D341Med (cell line): Measurements from ENCODE around the gene CCR3.
A peak's percentile ranks its signal among the peaks of the same experiment; 100 is the strongest.

Experiments
- DNase-seq: peaks from one replicate; pipeline ENCODE4 v3.0.0; 2012; ENCODE audit warnings: low spot score

Gene CCR3

DNA sequence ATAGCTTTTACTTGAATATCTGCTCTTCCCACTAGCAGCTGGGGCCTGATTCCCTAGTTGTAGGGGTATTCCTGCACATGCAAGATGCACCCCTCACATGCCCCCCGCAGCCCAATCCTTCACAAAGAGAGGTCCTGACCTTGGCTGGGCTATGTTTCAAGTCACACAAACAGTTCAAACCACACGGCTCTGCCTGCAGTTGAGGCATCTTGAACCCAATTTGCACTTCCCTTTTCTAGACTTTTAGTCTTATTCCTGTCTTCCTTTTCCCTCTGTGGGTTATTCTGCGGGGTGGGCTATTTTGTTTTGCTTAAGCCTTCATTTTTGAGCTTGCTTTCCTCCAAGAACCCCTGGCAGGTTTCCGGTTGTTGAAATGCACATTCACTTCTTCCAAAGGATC lies 20.9 kb upstream of the CCR3 start:
- DNase-seq: no peak

DNA sequence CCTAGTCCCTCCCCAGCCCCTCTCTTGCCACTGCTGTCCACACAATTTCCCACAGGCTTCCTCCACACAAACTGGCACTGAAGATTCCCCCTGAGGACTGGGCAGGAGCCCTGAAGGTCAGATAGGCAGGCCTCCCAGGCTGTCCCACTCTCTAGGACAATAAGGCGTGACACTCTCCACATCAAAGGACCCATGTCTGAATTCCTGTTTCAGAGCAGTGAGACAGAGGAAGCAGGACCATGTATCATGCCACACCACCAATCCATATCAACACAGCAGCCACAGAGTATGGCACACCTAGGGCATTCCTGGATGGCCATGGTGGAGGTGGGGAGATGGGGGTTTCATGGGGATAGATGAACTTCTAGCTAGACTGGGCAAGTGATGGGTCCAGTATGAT lies 20.3 kb upstream of the CCR3 start:
- peak; percentile 3 for DNase-seq

- no peak for DNase-seq
Observed at GRCh38 chr3:46222435-46223161, 19.7 kb upstream of the CCR3 start.

DNA sequence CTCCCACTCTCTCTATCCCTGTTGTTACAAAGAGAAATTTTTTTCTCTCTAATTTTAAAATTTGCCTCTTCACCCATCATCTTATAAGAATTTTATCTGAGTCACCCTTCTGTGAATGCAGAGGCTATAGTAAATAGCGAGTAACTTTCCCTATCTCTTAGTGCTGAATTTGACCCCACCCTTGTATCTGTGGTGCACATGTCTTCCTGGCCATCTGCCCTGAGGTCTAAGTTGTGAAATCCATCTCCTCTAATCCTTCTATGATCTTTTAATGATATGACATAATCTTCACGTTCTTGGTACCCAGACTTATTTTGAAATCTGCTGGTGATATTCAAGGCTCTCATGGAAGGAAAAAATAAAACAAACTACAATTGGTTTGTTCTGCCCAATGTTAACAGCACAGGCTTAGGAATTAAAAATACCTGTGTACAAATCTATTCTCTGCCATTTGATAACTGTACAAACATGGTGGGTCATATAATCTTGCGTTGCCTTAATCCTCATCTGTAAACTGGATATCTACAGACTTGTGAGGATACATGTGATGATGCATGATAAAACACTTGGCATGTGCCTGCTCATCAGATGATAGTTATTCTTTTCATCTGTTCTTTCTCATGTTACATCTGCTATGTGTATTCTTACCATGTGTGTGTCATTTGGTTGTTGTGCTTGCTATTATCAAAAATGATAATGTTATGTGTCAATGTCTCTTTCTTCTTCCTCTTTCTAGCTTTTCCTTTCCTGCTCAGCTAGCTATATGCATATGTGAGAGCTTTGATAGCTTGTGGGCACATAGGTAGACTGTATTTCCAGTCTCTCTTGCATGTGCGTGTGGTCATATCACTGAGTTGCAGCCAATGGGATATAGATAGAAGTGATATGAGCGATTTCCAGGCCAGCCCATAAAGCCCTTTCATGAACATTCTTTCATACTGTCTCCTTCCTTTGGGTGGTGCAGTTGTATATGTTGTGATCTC lies 13.7 kb upstream of the CCR3 start:
- peak; percentile 0 for DNase-seq

- no peak for DNase-seq
Observed at GRCh38 chr3:46231323-46231722, 10.9 kb upstream of the CCR3 start.

DNA sequence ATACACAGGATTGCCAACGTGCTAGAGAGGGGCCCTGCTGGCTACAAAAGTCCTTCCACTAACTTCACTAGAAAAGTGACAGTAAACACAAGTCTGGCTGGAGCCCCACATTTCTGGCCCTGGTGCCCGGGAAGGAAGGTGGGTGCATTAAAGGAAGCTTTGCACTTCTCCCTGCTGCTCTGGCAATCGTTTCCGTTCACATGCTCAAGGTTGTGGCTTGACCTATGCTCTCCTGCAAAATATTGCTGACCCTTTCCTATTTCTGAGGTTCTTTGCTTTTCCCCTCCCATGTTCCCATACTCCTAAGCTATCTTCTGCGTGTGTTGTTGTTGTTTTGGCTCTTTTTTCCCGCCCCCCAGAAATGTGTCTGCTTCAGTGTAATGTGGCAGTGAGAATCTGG lies 9.1 kb upstream of the CCR3 start:
- no peak for DNase-seq

DNA sequence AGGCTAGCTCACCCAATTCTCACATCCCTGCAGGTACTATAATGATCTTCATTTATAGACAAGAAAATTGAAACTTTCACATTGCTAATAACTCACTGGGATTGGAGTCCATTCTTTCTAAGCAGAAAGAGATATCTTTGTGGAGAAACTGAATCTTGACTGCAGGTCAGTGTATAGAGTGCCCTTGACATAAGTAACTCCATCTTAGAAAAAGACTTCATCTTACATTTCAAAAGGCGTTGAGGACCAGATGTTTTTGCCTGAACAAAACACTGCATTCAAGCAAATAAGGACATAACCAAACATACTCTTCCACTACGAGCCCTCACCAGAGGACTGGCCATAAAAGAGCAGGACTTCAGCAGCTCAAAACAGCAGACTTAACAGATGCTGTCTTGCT lies 6.8 kb upstream of the CCR3 start:
- no peak for DNase-seq

DNA sequence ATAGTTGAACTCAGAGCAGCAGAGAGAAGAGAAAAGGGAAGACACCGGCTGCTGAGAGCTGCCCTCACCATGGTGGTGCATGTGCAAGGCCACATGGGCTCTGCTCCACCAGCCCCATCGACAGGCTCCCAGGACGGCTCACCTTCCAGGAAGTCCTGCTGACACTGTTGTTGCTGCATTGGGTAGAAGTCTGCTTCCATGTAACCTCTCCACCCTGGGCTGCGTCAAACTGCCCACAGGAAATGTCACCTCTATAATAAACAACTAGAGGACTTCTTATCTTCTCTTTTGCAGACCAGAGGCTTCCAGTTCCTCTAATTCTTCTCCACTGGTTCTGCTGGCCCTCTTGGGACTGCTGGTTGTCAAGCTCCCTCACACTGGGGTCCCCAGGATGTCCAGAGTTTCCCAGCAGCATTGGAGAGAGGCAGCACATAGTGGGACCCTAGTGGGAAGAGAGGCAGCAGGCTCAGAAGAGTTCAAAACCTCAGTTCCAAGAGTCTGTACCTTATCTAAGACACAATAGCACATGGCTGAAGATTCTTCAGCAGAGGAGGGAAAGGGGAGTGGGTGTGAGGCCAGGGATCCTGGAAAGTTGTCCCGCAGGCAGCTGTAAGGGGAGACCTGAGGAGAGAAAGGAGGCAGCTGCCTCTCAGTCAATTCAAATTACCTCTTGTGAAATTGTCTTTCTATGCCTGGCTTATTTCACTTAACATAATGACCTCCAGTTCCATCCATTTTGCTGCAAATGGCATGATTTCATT lies 5.8 kb upstream of the CCR3 start:
- DNase-seq: no peak

GRCh38 chr3:46238386-46238785 lies 3.9 kb upstream of the CCR3 start:
- DNase-seq: no peak

- DNase-seq: no peak
Observed at GRCh38 chr3:46239301-46239938, 2.8 kb upstream of the CCR3 start.

DNA sequence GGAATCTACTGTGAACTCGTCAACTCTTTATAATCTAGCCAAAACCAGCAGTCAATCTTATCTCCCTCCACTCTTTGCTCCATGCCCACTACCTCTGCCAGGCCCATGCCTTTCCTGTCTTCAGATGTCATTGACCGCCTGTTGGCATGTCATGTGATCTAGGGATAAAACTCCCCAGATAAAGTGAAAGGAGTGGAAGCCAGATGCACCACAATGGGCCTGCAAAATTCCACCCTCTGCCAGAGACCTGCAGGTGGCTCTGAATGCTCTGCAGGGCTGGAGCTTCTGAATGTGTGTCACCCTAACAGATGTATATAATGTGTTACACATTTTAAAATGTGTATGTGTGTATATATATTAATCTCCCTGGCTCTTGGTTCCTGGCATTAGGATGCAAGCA lies 2.3 kb upstream of the CCR3 start:
- no peak for DNase-seq

DNA sequence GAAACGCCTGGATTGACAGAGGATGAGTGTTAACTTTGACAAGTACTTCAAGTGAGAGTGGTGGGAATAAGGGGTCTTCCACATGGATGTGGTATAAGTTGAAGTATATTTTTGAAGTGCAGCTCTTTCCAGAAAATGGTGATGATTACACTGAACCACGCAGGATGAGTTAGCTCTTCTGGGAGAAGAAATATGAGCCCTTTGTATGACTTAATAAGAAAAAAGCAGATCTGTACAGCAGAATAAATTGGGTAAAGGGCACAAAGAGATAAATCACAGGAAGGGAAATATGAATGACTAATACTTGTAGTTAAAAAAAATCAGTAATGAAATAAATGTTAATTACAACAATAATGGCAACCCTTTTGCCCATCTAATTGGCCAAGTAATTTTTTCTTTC lies 1.3 kb downstream of the CCR3 start:
- no peak for DNase-seq

DNA sequence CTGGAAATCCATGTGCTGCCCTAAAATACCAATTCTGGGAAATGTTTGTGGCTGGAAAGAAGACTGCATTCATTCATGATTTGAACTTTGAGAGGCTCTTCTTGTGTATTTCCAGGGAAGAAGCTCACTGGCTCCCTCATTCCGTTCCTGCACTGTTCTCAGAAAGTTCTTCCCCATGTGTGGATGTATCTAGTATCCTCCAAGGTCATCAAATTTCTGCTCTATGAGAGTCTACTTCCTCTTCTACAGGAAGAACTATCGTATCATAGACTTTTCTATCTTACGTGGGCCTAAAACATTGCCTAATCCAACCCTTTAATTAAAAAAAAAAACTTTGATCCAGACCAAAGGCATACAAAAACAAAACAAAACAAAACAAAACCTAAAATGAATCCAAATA lies 2.9 kb downstream of the CCR3 start:
- no peak for DNase-seq

DNA sequence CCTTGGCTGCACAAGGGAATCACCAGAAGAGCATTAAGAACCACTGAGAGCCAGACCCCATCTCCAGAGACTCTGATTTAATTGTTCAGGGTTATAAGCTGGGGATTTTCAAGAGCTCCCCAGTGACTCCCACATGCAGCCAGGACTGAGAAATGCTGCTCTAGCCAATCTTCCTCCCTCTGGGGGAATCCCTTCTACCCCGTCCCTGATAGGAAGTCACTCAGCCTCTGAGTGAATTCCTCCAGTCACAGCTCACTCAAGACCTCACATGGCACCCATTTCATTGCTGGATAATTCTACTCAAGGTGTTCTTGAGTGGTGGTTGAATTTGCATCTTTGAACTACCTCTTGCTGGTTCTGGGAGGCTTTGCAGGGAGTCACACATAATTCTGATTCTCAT lies 10.7 kb downstream of the CCR3 start:
- DNase-seq: no peak

DNA sequence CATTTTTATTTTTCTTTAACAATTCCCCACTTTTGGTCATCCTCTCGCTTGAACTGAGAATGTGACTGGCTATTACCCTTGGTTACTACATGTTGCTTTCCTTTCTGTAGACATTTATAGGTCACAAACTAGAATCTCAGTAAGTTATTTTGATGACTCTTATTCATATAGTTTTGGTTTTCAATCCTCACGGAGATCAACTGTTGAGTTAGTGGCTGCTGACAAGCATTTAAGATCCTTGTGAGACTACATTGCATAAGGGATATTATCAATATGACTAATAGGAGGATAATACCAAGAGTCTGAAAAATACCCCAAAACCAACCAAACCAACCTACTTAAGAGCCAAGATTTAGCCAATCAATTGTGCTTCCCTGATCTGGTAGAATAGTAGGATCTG lies 16.3 kb downstream of the CCR3 start:
- no peak for DNase-seq

DNA sequence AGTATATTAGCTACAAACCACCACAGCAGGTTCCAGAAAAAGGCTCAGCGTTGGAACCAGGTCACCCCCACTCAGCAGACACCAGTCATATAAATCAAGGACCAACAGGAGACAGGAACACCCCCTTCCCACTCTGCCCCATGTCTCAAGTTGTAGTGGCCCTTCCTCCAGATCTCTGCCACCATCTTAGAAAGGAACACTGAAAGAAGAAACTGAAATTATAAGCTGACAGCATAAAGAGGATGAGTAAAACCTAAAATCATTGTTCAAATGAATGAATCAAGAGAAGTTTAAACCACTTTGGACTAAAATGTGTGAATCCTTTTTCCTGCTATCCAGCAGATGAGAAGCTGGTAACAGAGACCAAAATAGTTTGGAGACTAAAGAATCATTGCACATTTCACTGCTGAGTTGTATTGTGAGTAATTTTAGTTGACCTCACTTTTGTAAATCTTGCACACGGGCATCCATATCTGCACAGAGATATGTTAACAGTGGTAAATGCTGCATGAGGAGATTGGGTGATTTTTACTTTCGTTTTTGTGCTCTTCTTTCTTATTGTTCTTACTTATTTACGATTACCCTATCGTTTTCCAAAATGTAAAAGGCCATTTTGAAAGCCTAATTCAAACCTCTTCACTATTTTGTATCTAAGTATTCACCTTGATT lies 19.8 kb downstream of the CCR3 start:
- no peak for DNase-seq

GRCh38 chr3:46264002-46264401 lies 21.7 kb downstream of the CCR3 start:
- DNase-seq: no peak

DNA sequence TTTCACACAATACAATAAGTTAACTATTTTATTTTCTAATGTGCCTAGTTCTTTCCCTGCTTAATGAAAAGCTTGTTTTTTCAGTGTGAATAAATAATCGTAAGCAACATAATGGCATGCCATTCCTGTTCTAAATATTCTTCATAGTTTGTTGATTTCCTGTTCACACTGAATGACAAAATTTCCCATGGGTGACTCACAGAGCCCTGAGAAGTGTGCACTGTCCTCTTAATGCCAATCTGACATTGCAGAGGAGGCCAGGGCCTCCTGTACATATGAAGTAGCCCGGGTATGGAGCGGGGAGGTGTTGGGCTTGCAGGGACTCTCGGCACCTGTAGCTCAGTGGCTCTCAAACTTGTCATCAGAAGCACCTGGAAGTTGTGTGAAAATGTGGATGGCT lies 24.3 kb downstream of the CCR3 start:
- no peak for DNase-seq

GRCh38 chr3:46269556-46269955 lies 27.3 kb downstream of the CCR3 start:
- DNase-seq: no peak

DNA sequence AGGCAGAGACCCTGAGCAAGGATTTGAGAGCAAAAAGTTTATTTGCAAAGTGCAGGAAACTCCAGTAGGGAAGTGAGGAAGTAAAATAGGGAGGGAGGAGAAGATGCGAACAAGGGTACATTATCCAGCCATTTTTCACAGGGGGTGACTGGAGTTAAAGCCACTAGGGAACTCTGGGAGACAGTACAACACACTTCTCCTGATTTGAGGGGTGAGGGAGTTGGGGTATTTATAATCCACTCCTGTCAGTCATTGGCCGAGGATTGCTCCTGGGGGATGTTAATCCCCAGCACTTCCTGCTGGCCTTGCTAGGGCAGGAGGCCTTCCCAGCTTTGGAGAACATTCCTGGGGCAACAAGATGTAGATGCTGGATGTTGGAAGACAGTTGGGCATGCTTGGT lies 28.2 kb downstream of the CCR3 start:
- no peak for DNase-seq

GRCh38 chr3:46271209-46271745 lies 29.0 kb downstream of the CCR3 start:
- no peak for DNase-seq
